Posterior cingulate gyrus (tissue), 11 donors: ENCODE data around the gene B3GNT8.
"Not testable (repeated sequence)": the region's sequence is repeated elsewhere in the genome, so short reads cannot be mapped to it uniquely, and the experiment has no call there.

Source experiments
- DNase-seq, 10 donors: peaks; one replicate each; pipeline versions ENCODE4 v3.0.0 to v3.0.0-alpha.2; 2020 to 2021; ENCODE audit warnings: mixed read lengths in 3 of 10
- intact Hi-C: fragments of 100-400 bp; cut with DNase I; formaldehyde crosslinking; loops from one replicate; pipeline ENCODE4 v1.15.1; 2023

B3GNT8 gene, protein sequence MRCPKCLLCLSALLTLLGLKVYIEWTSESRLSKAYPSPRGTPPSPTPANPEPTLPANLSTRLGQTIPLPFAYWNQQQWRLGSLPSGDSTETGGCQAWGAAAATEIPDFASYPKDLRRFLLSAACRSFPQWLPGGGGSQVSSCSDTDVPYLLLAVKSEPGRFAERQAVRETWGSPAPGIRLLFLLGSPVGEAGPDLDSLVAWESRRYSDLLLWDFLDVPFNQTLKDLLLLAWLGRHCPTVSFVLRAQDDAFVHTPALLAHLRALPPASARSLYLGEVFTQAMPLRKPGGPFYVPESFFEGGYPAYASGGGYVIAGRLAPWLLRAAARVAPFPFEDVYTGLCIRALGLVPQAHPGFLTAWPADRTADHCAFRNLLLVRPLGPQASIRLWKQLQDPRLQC

DNA sequence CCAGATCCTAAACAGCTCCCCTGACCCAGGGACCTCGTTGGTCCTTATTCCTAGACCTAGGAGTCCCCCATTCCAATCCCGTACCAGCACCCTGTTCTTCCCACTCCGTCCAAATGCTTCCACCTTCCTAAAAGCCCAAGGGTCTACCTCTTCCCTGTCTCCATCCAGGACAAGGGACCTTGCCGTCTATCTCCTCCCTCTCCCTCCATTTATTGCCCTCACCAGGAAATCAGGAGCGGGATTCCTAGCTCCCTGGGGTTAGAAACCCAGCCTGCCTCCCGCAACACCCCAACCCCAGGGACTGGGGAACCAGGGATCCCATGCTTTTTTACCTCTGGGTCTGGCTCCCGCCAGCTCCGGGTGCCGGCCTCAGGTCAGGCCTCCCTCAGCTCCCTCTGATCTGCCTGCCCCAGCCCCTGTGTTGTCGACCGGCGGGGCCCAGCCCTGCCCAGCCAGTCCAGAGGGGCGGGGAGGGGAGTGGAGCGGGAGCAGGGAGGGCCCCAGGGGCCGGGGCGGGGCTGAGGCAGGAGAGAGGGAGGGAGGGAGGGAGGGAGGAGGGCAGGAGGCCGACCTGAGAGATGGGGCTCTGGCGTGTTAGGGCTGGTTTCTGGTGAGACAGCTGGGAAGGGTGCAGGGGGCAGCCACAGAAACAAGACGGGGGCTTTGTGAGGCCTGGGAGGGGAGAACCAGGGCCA is at the start of gene B3GNT8:
Gene B3GNT8, minus strand, starts transcription at position 423 of the 695 bp plus-strand sequence. CDS start 596 bp downstream, outside the sequence.
- DNase-seq = no peak
- intact Hi-C loops = no loop called here

DNA sequence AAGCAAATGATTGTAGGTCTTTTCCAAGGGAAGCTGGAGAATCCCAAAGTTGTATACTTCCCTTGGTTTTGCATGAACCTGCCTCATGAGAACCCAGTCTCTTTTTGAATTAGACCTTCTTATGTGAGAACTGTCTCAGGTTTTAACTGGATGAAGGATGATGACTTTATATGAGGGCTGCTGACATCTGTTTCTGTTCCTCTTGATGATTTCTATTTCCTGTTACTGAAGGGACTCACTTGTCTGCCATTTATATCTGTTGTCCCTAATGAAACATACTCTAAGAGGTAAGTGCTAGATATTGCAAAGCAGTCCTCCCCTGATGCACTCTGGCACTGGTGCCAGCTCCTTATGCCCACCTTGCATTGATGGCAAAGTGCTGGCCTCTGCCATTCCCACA is 49.4 kb upstream of the B3GNT8 start:
- no peak for DNase-seq
- intact Hi-C loops = no loop called here

DNA sequence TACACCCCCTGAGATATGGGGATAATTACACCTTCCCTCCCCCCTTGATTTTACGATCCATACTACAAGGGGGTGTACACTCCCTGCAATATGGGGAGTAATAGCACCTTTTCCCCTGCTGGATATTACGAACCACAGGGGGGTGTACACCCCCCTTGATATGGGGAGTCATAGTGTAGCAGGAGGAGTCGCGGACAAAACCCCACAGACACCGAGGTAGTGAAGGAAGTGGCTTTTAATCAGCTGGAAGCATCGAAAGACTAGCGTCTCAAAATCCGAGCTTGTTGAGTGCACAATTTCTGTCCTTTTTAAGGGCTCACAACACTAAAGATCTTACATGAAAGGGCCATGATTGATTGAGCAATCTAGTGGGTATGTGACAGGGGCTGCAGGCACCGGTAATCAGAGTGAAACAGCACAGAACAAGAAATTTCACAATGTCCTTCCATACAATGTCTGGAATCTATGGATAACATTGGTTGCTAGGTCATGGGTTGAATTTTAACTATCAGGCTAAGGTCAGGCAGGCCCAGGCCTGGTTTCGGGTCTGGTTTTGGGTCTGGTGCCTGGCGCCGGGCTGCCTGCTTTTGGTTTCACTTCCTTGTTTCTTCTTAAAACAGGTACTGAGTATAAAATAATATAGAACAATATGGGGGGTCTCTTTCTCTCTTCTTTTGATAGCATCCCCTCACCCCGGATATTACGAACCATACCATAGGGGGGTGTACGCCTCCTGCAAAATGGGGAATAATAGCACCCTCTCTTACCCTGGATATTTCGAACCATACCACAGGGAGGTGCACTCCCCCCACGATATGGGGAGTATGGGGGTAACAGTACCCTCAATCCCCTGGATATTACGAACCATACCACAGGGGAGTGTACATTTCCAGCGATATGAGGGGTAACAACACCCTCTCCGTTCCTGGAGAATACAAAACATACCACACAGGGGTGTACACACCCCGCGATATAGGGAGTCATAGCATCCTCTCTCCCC is 36.4 kb upstream of the B3GNT8 start:
- intact Hi-C loops, DNase-seq: not testable (repeated sequence)

- intact Hi-C loops = no loop called here
- DNase-seq = no peak
Measured at GRCh38 chr19:41462497-41462896, 35.3 kb upstream of the B3GNT8 start.

- no peak for DNase-seq
- intact Hi-C loops = no loop called here
Measured at GRCh38 chr19:41457241-41457640, 30.1 kb upstream of the B3GNT8 start.

GRCh38 chr19:41456342-41456918 is 29.3 kb upstream of the B3GNT8 start:
- DNase-seq = no peak
- intact Hi-C loops = no loop called here

GRCh38 chr19:41455936-41456335 is 28.8 kb upstream of the B3GNT8 start:
- intact Hi-C loops = no loop called here
- no peak for DNase-seq

GRCh38 chr19:41452584-41453275 is 25.6 kb upstream of the B3GNT8 start:
- intact Hi-C loops = no loop called here

GRCh38 chr19:41449865-41450178 is 22.6 kb upstream of the B3GNT8 start:
- no peak for DNase-seq
- intact Hi-C loops = loop anchor here (1.0 to 2.0 kb wide), 2 partner anchors 113 to 120 kb away; no protein-coding TSS in a partner anchor

More at GRCh38 chr19:41452584-41453275, 25.6 kb upstream of the B3GNT8 start:
- no peak for DNase-seq

DNA sequence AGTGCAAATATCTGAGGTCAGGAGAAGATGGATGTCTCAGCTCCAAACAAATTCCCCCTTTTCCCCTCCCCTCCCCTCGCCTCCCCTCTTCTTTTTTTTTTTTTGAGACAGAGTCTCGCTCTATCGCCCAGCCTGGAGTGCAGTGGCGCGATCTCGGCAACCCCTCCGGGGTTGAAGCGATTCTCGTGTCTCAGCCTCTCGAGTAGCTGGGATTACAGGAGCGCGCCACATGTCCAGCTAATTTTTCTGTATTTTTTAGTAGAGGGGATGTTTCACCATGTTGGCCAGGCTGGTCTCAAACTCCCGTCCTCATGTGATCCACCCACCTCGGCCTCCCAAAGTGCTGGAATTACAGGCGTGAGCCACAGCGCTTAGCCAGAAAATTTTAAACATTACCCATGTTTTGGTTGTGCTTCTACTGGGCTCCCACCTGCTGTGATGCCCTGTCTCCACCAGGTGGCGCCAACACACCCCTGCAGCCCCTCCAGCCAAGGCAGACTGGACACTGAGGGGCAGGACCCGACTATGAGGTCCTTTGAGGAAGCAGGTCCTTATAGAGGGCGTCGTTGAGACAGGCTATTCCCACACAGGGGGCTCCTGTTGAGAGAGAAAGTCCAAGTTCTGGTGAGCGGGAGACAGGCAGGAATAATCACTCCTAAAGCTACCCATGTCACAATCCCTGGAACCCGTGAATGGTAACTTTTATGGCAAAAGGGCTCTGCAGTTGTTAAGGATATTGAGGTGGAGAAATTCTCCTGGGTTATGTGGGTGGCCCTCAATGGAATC is 22.1 kb upstream of the B3GNT8 start:
- intact Hi-C loops = loop anchor here (1.0 to 2.0 kb wide), 2 partner anchors 114 to 121 kb away; no protein-coding TSS in a partner anchor
- peak; percentile 40 to 95 (median 74) for DNase-seq

- intact Hi-C loops = loop anchor here (2.0 kb wide), 1 partner anchor 115 kb away; no protein-coding TSS in a partner anchor
- DNase-seq = no peak
Measured at GRCh38 chr19:41447732-41448332, 20.7 kb upstream of the B3GNT8 start.

DNA sequence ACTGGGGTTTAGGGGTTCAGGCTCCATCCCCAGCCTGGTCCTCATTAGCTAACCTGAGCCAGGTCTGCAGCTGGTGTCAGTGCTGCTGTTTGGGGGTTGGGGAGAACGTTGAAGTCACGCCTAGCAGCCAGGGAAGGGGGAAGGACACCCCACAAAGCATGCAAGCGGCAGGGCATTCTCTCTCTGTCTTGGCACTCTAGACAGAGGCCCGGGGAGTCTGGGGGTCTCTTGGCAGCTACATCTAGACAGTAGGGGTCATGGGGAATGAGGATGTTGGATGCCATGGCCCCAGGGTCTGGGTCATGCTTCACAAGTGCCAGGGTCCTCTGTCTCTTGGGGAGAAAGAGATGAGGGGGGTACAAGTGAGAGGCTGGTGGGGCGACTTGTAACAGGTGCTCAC is 18.4 kb upstream of the B3GNT8 start:
- intact Hi-C loops = no loop called here
- peak in 1 of 10 donors; percentile 39 for DNase-seq

GRCh38 chr19:41443813-41444455 is 16.8 kb upstream of the B3GNT8 start:
- intact Hi-C loops = no loop called here
- DNase-seq = peak in 2 of 10 donors; percentile 61 to 76

- intact Hi-C loops = no loop called here
- peak in 3 of 10 donors; percentile 32 to 48 (median 41) for DNase-seq
Measured at GRCh38 chr19:41442473-41443355, 15.5 kb upstream of the B3GNT8 start, which contains the start of gene ERICH4. ERICH4 (plus strand) TSS chr19:41443156; CDS start chr19:41443170, 14 bp downstream.

DNA sequence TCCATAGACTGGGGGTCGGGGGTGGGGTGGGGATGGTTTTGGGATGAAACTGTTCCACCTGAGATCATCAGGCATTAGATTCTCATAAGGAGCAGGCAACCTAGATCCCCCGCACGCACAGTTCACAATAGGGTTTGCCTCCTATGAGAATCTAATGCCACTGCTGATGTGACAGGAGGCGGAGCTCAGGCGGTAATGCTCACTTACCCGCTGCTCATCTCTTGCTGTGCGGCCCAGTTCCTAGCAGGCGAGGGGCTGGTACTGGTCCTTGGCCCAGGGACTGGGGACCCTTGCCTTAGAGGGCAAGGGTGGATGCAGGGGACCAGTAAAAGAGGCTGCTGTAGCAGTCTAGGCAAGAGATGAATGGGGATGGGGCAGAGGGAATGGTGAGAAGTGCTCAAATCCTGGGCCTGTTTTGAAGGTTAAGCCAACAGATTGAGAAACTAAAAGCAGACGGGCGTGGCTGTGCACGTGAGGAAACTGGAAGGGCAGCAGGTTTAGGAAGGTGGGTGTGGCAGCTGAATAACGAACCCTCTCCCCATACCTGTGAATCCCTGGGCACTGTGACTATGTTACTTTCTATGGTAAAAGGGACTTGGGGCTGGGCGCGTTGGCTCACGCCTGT is 14.3 kb upstream of the B3GNT8 start:
- peak in 3 of 10 donors; percentile 8 to 54 (median 35) for DNase-seq
- intact Hi-C loops = no loop called here
